HepG2 (cell line): ENCODE data around the gene REPS2.

Experiments
- KAT8 ChIP-seq: IDR thresholded peaks from 2 replicates; pipeline ENCODE4 v1.6.1; 2016; ENCODE audit warnings: missing genetic modification reagents, missing compliant biosample characterization
- RARA ChIP-seq: IDR thresholded peaks from 2 replicates; pipeline ENCODE4 v1.6.1; 2016; ENCODE audit warnings: missing genetic modification reagents, missing compliant biosample characterization
- ZNF839 ChIP-seq: sonication (generic); formaldehyde crosslinking; IDR thresholded peaks from 2 replicates; pipeline ENCODE4 v1.4.0; 2020; ENCODE audit warnings: missing genetic modification reagents, mild to moderate bottlenecking, borderline replicate concordance

DNA sequence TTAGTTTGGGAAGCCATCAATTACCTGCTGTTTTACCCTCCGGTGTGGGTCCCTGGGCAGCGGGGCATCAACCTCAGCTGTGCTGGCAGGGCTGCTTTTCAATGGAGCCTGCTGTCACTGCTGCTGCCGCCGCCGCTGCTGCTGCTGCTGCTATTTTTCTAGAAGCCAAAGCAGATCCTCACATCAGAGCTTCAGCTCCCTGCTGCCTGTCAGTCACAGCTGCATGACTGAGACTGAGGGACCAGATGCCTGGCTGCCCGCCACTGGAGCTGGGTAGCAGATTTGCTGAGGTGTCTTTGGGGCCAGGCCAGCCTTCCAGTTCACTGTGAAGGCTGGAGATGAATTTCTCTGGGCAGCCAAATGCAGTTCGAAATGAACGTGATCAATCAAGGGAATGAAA, 228.2 kb downstream of the REPS2 start:
- TF ChIP-seq KAT8 (CRISPR knock-in tag) (no peak), RARA (CRISPR knock-in tag) (no peak), ZNF839 (no peak)
